ENCODE measurements around the gene MRPL40.

The MRPL40 gene

GRCh38 chr22:19455585-19456370 lies 23.4 kb downstream of the MRPL40 start:
- 100% methylated on average over 1 of the region's 4 CpGs for WGBS (ENCODE audit: insufficient coverage)
- no peaks in the 10 kb centered on the region for H3K9me3 ChIP-seq (ENCODE audit: control extremely low read depth in 1 of 5, control insufficient read depth in 4 of 5, insufficient read depth in 2 of 5, low read depth in 1 of 5, low read length in 4 of 5)
- no peak overlapping the region for H3K4me3 ChIP-seq (ENCODE audit: control insufficient read depth in 1 of 7, extremely low read depth in 1 of 7, insufficient read depth in 4 of 7, low read depth in 2 of 7, low read length in 6 of 7)
- H3K36me3 ChIP-seq (ENCODE audit: control insufficient read depth in 4 of 4, insufficient read depth in 4 of 4, low read length in 3 of 4) = peaks cover 16 to 71% (median 58%) of the 10 kb centered on the region in 4 experiments
- no peak overlapping the region for H3K27ac ChIP-seq (ENCODE audit: insufficient read depth in 1 of 2, low read depth in 1 of 2, low read length in 2 of 2, poor library complexity in 1 of 2, severe bottlenecking in 2 of 2)
- H3K27me3 ChIP-seq (replicated peaks in 2 of 5; ENCODE audit: control insufficient read depth in 4 of 5, insufficient read depth in 5 of 5, low read length in 4 of 5) = no peaks in the 10 kb centered on the region
- no peaks in the 10 kb centered on the region for H3K4me1 ChIP-seq (ENCODE audit: control extremely low read depth in 1 of 4, control insufficient read depth in 4 of 4, insufficient read depth in 4 of 4, low read length in 3 of 4)
- ChIA-PET CTCF (interaction anchor here (1.3 kb wide), 1 partner anchor 11 kb away, joined by 5 read pairs; no protein-coding TSS in a partner anchor), POLR2A (no interaction called here)
- no peak for DNase-seq

GRCh38 chr22:19456541-19456940 lies 24.2 kb downstream of the MRPL40 start:
- DNase-seq = no peak
- no peaks in the 10 kb centered on the region for H3K4me1 ChIP-seq (ENCODE audit: control extremely low read depth in 1 of 4, control insufficient read depth in 4 of 4, insufficient read depth in 4 of 4, low read length in 3 of 4)
- no peak overlapping the region for H3K27ac ChIP-seq (ENCODE audit: insufficient read depth in 1 of 2, low read depth in 1 of 2, low read length in 2 of 2, poor library complexity in 1 of 2, severe bottlenecking in 2 of 2)
- ChIA-PET POLR2A (no interaction called here), CTCF (no interaction called here)
- H3K9me3 ChIP-seq (ENCODE audit: control extremely low read depth in 1 of 5, control insufficient read depth in 4 of 5, insufficient read depth in 2 of 5, low read depth in 1 of 5, low read length in 4 of 5) = no peaks in the 10 kb centered on the region
- no peak overlapping the region for H3K4me3 ChIP-seq (ENCODE audit: control insufficient read depth in 1 of 7, extremely low read depth in 1 of 7, insufficient read depth in 4 of 7, low read depth in 2 of 7, low read length in 6 of 7)
- 96% methylated on average over 7 of the region's 10 CpGs for WGBS (ENCODE audit: insufficient coverage)
- H3K36me3 ChIP-seq (ENCODE audit: control insufficient read depth in 4 of 4, insufficient read depth in 4 of 4, low read length in 3 of 4) = peaks cover 16 to 72% (median 57%) of the 10 kb centered on the region in 4 experiments
- H3K27me3 ChIP-seq (replicated peaks in 2 of 5; ENCODE audit: control insufficient read depth in 4 of 5, insufficient read depth in 5 of 5, low read length in 4 of 5) = no peaks in the 10 kb centered on the region

- no peaks in the 10 kb centered on the region for H3K4me1 ChIP-seq (ENCODE audit: control extremely low read depth in 1 of 4, control insufficient read depth in 4 of 4, insufficient read depth in 4 of 4, low read length in 3 of 4)
- CTCF ChIA-PET = interaction anchor here (1.2 to 1.4 kb wide), 2 partner anchors 10 to 16 kb away, joined by 3 to 4 read pairs; partner anchors contain the start of gene C22orf39
- no peak for DNase-seq
- H3K9me3 ChIP-seq (ENCODE audit: control extremely low read depth in 1 of 5, control insufficient read depth in 4 of 5, insufficient read depth in 2 of 5, low read depth in 1 of 5, low read length in 4 of 5) = no peaks in the 10 kb centered on the region
- no peaks in the 10 kb centered on the region for H3K27me3 ChIP-seq (replicated peaks in 2 of 5; ENCODE audit: control insufficient read depth in 4 of 5, insufficient read depth in 5 of 5, low read length in 4 of 5)
- WGBS (ENCODE audit: insufficient coverage) = 96% methylated on average over 8 of the region's 8 CpGs
- no peak overlapping the region for H3K27ac ChIP-seq (ENCODE audit: insufficient read depth in 1 of 2, low read depth in 1 of 2, low read length in 2 of 2, poor library complexity in 1 of 2, severe bottlenecking in 2 of 2)
- no peak overlapping the region for H3K4me3 ChIP-seq (ENCODE audit: control insufficient read depth in 1 of 7, extremely low read depth in 1 of 7, insufficient read depth in 4 of 7, low read depth in 2 of 7, low read length in 6 of 7)
- POLR2A ChIA-PET = no interaction called here
- peaks cover 16 to 66% (median 48%) of the 10 kb centered on the region in 4 experiments for H3K36me3 ChIP-seq (ENCODE audit: control insufficient read depth in 4 of 4, insufficient read depth in 4 of 4, low read length in 3 of 4)
These were observed 25.6 kb downstream of the MRPL40 start for GRCh38 chr22:19457828-19458428.

- H3K36me3 ChIP-seq (ENCODE audit: control insufficient read depth in 4 of 4, insufficient read depth in 4 of 4, low read length in 3 of 4) = peaks cover 15 to 63% (median 41%) of the 10 kb centered on the region in 4 experiments
- CTCF ChIA-PET = interaction anchor here (1.0 kb wide), 1 partner anchor 17 kb away, joined by 3 read pairs; no protein-coding TSS in a partner anchor
These were observed 27.7 kb downstream of the MRPL40 start for GRCh38 chr22:19460036-19460435.

GRCh38 chr22:19461506-19461905 lies 29.2 kb downstream of the MRPL40 start:
- Histone ChIP-seq H3K9me3 (ENCODE audit: control extremely low read depth in 1 of 5, control insufficient read depth in 4 of 5, insufficient read depth in 2 of 5, low read depth in 1 of 5, low read length in 4 of 5) (no peaks in the 10 kb centered on the region), H3K27ac (ENCODE audit: insufficient read depth in 1 of 2, low read depth in 1 of 2, low read length in 2 of 2, poor library complexity in 1 of 2, severe bottlenecking in 2 of 2) (no peak overlapping the region), H3K36me3 (ENCODE audit: control insufficient read depth in 4 of 4, insufficient read depth in 4 of 4, low read length in 3 of 4) (peaks cover 20 to 61% (median 44%) of the 10 kb centered on the region in 4 experiments), H3K4me3 (ENCODE audit: control insufficient read depth in 1 of 7, extremely low read depth in 1 of 7, insufficient read depth in 4 of 7, low read depth in 2 of 7, low read length in 6 of 7) (no peak overlapping the region), H3K4me1 (ENCODE audit: control extremely low read depth in 1 of 4, control insufficient read depth in 4 of 4, insufficient read depth in 4 of 4, low read length in 3 of 4) (no peaks in the 10 kb centered on the region), H3K27me3 (replicated peaks in 2 of 5; ENCODE audit: control insufficient read depth in 4 of 5, insufficient read depth in 5 of 5, low read length in 4 of 5) (no peaks in the 10 kb centered on the region)
- ChIA-PET POLR2A (no interaction called here), CTCF (no interaction called here)
- no CpG with 5 or more reads among the region's 1 CpG for WGBS (ENCODE audit: insufficient coverage)
- no peak for DNase-seq

More at GRCh38 chr22:19460036-19460435, 27.7 kb downstream of the MRPL40 start:
- Histone ChIP-seq H3K4me1 (ENCODE audit: control extremely low read depth in 1 of 4, control insufficient read depth in 4 of 4, insufficient read depth in 4 of 4, low read length in 3 of 4) (no peaks in the 10 kb centered on the region), H3K4me3 (ENCODE audit: control insufficient read depth in 1 of 7, extremely low read depth in 1 of 7, insufficient read depth in 4 of 7, low read depth in 2 of 7, low read length in 6 of 7) (no peak overlapping the region), H3K9me3 (ENCODE audit: control extremely low read depth in 1 of 5, control insufficient read depth in 4 of 5, insufficient read depth in 2 of 5, low read depth in 1 of 5, low read length in 4 of 5) (no peaks in the 10 kb centered on the region), H3K27me3 (replicated peaks in 2 of 5; ENCODE audit: control insufficient read depth in 4 of 5, insufficient read depth in 5 of 5, low read length in 4 of 5) (no peaks in the 10 kb centered on the region), H3K27ac (ENCODE audit: insufficient read depth in 1 of 2, low read depth in 1 of 2, low read length in 2 of 2, poor library complexity in 1 of 2, severe bottlenecking in 2 of 2) (no peak overlapping the region)
- WGBS (ENCODE audit: insufficient coverage) = 76% methylated on average over 2 of the region's 2 CpGs
- DNase-seq = no peak
- POLR2A ChIA-PET = no interaction called here

- POLR2A ChIA-PET = no interaction called here
These were observed 30.7 kb downstream of the MRPL40 start for GRCh38 chr22:19463008-19463407.

More at GRCh38 chr22:19463008-19463407, 30.7 kb downstream of the MRPL40 start:
- no peaks in the 10 kb centered on the region for H3K9me3 ChIP-seq (ENCODE audit: control extremely low read depth in 1 of 5, control insufficient read depth in 4 of 5, insufficient read depth in 2 of 5, low read depth in 1 of 5, low read length in 4 of 5)
- CTCF ChIA-PET = interaction anchor here (0.6 to 1.1 kb wide), 2 partner anchors 10 to 233 kb away, joined by 3 read pairs; no protein-coding TSS in a partner anchor
- no peak overlapping the region for H3K4me3 ChIP-seq (ENCODE audit: control insufficient read depth in 1 of 7, extremely low read depth in 1 of 7, insufficient read depth in 4 of 7, low read depth in 2 of 7, low read length in 6 of 7)
- H3K36me3 ChIP-seq (ENCODE audit: control insufficient read depth in 4 of 4, insufficient read depth in 4 of 4, low read length in 3 of 4) = peaks cover 19 to 63% (median 47%) of the 10 kb centered on the region in 4 experiments
- no peak overlapping the region for H3K27ac ChIP-seq (ENCODE audit: insufficient read depth in 1 of 2, low read depth in 1 of 2, low read length in 2 of 2, poor library complexity in 1 of 2, severe bottlenecking in 2 of 2)
- DNase-seq = no peak
- WGBS (ENCODE audit: insufficient coverage) = no CpG with 5 or more reads among the region's 1 CpG
- no peaks in the 10 kb centered on the region for H3K4me1 ChIP-seq (ENCODE audit: control extremely low read depth in 1 of 4, control insufficient read depth in 4 of 4, insufficient read depth in 4 of 4, low read length in 3 of 4)
- H3K27me3 ChIP-seq (replicated peaks in 2 of 5; ENCODE audit: control insufficient read depth in 4 of 5, insufficient read depth in 5 of 5, low read length in 4 of 5) = no peaks in the 10 kb centered on the region
